ENCODE results near the gene OSTF1.

- TF ChIP-seq CTCF (IDR thresholded peaks at IDR 0.05) (no peak), POLR2A (IDR thresholded peaks at IDR 0.05) (no peak)
Observed at GRCh38 chr9:75090579-75090978, 2.3 kb downstream of the OSTF1 start.

All from uterus (tissue), 2 donors.